HG03066 (cell line): ENCODE data around the gene POLR3H.

Experiments
- ATAC-seq: cut with Tn5 transposase; IDR thresholded peaks from one replicate; pipeline ENCODE4 v1.9.1; 2021; ENCODE audit warnings: low read depth; ENCODE audit not compliant: unreplicated experiment

POLR3H gene

DNA sequence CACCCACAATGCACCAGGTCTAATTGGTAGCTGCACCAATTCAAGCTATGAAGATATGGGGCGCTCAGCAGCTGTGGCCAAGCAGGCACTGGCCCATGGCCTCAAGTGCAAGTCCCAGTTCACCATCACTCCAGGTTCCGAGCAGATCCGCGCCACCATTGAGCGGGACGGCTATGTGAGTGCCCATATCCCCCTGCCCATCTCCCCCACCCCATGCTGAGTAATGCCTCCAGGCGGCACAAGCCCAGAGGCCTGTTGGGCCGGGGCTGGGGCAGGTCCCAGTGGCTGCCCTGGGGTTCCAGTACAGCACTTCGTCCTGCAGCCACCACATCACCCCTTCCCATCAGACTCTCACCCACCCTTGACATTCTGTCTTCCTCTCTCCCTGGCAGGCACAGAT is 21.5 kb downstream of the POLR3H start:
- no peak for ATAC-seq

DNA sequence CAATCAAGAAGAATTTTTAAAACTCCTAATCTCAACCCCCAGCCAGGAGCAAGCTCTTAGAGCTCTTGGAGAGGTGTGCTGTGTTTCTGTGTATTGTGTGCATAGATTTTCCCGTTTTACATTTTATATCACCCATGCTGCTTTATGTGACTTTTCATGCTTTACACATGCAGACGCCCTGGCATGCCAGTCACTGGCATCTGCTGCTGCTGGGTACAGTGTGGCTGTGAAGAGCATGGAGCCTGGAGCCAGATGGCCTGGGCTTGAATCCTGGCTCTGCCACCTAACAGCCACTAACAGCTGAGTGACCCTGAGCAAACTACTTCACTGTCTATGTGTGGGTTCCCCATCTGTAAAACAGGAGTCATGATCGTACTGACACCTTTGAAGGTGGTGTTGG is 23.1 kb downstream of the POLR3H start:
- ATAC-seq, result no peak

DNA sequence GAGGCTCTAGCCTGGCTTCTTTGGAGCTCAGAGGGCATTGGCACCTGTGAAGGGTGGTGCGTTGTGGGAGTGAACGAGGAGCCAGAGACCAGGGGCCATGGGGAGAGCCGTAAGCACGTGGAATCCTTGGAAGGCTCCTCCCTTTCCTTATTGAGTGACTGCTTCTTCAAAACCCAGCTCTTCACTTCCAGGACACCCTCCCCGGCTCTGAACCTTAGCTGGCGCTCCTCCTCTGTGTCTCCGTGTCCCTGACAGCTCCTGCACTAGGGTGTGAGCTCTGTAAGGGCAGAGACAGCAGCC is 26.3 kb downstream of the POLR3H start:
- no peak for ATAC-seq

DNA sequence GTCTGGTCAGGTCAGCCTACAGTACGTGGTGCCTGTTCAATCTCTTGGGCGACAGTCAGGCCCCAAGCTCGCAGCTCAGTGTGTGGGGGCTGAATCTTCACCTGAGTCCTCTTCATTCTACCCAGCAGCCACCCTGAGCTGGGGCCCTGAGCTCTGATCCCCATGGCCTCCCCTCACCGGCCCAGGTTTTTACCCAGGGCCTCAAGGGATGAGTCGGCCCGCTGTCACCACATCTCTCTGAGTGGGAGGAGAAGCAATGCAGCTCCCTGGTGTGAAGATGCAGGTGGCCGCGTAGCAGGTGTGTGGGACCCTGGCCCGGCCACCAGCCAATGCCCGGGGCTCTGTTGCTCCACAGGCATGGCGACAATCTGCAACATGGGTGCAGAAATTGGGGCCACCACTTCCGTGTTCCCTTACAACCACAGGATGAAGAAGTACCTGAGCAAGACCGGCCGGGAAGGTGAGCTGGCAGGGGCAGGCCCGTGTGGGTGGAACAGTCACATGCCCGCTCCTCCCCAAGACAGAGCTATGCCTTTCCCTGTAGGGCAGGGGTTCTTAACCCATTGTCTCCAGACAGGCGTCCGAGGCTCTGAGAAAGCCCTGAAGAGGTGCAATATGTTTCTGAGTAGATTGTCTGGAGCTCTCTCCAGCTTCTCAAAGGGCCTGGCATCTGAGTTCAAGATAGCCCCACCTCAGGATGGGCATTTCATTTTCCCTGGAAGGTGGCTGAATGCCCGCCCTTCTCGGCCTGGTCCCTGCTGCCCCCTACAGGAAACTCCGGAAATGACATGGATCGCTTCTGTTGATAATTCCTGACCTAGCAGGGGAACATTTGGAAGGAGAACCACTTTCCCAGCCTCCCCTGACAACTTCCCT is 26.9 kb downstream of the POLR3H start:
- no peak for ATAC-seq

DNA sequence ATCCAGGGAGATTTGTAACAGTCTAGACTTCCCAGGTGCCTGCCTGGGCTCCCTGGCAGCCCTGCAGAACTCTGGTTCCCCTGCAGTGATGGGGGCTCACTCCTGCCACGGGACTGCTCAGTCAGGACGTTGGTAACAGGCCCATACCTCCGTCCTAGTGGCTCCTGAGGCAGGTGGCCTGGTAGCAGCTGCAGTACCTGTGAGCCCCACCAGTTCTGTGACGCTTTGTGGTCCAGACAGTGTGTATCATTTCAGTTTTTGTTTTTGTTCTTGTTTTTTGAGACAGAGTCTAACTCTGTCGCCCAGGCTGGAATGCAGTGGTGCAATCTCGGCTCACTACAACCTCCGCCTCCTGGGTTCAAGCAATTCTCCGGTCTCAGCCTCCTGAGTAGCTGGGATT is 27.8 kb downstream of the POLR3H start:
- no peak for ATAC-seq

DNA sequence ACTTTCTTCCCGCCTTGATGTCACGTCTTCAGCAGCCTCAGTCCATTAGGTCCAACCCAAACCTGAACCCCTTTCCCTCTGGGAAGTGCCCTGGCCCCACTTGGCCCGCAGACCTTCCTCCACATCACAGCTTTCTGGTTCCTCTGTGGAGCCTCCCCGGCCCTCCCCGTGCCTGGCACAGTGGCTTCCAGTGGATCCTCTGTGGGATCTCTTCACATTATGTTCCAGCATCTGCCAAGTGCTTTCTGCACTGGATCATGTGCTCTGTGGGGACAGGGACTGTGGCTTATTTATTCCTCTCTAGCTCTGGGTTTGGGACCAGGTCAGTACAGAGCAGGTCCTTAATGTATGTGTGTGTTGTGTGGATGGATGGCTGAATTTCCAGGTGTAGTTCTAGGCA is 30.9 kb downstream of the POLR3H start:
- ATAC-seq, result no peak

DNA sequence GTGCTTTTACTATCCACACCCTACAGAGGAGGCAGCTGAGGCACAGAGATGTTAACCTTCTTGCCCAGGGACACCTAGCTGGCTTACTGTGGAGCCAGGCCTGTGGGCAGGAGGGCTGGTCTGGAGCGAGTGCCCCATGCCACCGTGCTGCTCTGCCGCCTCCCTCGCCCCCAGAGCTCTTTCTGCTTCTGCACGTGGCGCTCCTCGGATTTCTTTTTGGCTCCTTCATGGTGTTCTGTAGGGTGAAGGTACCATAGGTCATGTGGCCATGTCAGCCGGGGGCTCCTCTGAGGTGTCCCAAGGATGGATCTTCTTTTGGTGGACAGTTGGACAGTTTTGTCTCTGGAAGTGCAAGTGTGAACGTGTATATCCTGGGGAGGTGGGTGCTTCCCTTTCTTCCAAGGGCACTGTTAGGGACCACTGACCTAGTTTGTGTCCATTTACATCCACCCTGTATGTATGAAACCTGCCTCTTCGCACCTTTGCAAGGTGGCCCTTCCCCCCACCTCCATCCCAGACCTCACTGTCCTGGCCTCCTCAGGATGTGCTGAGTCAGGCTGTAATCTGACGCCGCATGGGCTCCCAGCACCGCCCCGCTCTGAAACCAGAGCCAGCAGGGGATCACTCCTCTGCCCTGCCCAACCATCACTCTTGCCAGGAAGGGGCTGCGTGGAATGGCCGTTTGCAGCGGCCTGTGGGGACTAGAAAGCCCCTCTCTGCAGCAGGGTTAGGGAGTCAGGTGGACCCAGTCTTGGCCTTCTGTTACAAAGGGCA is 31.7 kb downstream of the POLR3H start:
- no peak for ATAC-seq

DNA sequence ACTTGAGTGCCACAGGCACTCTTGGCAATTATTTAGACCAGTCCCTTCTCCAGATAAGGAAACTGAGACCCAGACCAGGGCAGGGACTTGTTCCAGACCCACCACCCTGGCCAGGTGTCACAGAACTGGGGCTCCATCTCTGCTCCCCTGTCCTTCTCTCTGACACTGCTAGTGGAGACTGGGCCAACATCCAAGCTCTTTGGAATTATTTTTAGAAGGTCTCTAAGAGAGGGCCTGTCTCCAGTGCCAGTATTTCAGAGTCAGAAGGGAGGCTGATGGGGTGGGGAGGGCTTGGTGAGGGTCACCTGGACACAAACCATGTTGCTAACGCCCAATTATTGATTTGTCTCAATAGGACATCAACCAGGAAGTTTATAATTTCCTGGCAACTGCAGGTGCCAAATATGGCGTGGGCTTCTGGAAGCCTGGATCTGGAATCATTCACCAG is 32.7 kb downstream of the POLR3H start:
- no peak for ATAC-seq

DNA sequence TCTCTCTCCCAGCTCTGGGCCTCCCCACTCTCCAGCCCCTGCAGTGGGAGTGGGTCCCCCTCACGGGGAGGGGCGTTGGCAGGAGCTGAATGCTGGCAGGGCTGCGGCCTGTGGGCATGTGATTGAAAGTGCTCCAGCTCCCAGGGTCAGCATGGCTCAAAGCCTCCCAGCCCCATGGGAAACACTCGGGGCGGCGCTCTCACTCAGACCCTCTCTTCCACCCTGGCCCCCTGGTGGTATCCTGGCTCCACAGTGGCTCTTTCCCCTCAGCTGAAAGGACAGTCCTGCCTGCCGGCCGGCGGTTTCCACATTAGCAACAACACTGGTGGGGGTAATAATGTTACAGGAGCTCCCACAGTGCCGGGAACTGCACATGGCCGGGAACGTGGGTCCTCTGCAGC is 35.5 kb downstream of the POLR3H start:
- ATAC-seq, result no peak

DNA sequence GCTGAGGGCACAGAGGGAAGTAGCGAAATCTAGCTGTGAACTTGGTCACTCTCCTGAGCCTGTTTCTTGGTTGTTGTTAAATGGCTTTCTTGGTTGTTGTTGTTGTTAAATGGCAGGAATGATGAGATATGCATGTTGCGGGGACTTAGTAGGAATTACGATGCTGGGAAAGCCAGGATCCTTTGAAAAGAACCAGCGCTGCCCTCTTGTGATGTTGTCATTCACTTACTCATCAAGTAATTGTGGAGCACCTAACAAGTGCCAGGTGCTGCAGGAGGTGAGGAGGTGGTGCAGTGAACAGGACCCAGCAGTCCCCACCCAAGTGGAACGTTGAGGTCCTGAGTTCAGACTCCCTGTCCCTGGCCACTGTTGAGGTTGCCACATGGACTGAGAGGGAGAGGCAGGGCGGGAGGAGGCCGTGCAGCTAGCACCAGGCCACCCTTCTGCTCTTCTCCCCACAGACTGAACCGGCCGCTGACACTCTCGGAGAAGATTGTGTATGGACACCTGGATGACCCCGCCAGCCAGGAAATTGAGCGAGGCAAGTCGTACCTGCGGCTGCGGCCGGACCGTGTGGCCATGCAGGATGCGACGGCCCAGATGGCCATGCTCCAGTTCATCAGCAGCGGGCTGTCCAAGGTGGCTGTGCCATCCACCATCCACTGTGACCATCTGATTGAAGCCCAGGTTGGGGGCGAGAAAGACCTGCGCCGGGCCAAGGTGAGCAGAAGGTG is 36.8 kb downstream of the POLR3H start:
- ATAC-seq, result no peak

DNA sequence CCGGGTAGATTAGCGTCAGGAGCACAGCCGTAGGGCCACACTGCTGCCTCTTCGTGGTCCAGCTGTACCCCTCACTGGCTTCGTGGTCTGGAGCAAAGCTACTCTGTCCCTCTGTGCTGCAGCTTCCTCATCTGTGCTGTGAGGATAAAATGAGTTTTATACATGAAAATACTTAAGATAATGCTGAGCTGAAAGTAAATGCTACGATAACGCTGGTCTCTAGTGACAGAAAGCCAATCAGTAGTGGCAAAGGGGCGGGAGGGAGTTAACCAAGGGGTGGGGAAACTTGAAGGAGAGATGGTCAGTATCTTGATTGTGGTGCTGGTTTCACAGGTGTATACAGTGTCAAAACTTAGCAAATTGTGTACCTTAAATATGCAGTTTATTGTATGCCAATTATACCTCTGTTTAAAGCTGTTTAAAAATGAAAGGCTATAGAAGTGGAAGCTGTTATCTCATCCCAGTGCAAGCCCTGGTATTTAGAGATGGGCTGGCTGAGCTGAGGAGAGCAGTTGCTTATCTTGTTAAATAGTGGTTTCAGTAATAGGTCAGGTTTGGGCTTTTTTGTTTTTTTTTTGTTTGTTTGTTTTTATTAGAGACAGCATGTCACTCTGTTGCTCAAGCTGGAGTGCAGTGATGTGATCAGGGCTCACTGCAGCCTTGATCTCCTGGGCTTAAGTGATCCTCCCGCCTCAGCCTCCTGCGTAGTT is 38.6 kb downstream of the POLR3H start:
- ATAC-seq, result no peak

DNA sequence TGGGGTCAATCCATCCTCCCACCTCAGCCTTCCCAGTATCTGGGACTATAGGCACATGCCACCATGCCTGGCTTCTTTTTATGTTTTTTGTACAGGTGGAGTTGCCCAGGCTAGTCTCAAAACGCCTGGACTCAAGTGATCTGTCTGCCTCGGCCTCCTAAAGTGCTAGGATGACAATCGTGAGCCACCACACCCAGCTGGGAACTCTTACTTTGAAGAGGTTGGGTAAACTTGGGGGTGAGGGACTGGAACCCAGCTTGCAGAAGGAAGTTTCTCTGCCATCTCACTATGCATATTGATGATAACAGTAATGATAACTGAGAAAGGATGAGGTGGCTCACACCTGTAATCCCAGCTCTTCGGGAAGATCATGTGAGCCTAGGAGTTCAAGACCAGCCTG is 39.5 kb downstream of the POLR3H start:
- ATAC-seq, result no peak

DNA sequence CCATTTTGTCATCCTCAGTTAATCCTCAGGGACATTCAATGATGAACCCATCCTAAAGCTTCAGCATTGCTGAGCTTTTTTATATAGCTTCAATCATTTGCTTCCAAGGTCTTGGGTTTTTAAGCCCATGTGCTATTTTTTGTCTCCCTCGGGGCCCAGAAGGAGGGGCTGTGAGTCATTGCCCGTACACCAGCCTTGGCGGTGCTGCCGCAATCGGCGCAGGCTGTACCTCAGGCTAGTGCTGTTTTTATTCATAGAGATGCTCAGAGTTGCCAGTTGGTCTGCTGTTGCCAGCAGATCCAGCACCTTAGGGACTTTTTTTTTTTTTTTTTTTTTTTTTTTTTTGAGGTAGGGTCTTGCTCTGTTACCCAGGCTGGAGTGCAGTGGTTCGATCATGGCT is 39.9 kb downstream of the POLR3H start:
- no peak for ATAC-seq

DNA sequence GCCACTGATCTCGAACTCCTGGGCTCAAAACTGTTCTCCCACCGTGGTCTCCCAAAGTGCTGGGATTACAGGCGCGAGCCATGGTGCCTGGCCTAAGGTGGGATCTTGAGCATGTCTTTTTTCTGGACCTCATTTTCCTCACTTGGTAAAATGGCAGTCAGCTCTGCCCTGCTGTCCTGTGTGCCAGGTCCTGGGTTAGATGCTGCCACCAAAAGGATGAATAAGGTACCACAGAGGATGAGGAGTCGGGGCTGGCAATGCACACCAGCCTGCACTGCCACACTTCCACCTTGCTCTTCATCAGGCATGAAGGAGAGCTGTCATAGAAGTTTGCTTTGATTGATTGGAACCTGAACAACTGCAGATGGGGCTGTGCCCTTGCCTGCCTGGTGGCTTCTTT is 43.1 kb downstream of the POLR3H start:
- no peak for ATAC-seq

DNA sequence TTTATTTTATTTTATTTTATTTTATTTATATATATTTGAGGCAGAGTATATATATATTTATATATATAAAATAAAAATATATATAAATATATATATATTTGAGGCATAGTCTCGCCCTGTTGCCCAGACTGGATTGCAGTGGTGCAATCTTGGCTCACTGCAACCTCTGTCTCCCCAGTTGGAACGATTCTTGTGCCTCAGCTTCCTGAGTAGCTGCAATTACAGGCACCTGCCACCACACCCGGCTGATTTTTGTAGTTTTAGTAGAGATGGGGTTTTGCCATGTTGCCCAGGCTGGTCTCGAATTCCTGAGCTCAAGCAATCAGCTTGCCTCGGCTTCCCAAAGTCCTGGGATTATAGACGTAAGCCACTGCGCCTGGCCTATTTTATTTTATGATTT is 44.0 kb downstream of the POLR3H start:
- ATAC-seq, result no peak

DNA sequence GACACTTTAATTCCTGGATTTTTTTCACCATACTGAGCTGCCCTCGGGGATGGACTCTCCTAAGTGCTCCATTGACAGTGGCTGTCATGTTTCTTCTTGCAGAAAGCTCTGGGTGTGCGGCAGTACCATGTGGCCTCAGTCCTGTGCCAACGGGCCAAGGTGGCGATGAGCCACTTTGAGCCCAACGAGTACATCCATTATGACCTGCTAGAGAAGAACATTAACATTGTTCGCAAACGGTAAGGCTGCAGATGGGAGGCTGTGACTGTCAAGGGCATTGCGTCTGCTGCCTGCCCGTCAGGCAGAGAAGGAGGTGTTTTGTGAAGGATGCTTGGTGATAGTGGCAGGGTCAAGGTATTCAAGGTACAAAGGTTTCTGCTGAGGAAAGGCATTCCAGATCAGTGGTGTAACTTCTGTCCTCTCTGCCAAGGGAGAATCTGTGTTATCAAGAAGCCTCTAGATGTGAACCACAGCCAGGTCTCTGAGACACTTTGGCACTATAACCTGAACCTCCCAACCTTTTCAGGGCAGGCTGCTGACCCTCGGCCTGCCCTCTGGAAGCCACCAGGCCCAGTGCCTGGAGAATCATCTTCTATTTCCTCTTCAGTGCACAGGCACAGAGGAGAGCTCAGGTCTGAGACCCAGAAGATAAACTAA is 44.5 kb downstream of the POLR3H start:
- no peak for ATAC-seq

DNA sequence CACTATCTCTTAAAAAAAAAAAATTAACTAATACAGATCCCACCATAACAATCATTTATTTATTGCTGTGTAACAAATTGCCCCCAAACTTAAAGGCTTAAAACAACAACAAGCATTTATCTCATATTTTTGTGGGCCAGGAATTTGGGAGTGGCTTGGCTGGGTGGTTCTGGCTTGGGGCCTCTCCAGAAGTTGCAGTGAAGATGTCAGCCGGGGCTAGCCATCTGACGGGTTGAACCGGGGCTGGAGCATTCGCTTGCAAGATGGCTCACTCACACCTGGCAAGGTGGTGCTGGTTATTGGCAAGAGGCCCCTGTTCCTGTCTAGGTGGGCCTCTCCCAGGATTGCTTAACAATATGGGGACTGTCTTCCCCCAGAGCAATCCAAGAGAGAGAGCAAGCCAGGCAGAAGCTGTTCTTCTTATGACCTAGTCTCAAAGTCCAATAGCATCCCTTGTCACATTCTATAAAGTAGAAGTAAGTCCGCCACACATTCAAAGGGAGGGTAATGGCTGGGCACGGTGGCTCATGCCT is 45.9 kb downstream of the POLR3H start:
- no peak for ATAC-seq

DNA sequence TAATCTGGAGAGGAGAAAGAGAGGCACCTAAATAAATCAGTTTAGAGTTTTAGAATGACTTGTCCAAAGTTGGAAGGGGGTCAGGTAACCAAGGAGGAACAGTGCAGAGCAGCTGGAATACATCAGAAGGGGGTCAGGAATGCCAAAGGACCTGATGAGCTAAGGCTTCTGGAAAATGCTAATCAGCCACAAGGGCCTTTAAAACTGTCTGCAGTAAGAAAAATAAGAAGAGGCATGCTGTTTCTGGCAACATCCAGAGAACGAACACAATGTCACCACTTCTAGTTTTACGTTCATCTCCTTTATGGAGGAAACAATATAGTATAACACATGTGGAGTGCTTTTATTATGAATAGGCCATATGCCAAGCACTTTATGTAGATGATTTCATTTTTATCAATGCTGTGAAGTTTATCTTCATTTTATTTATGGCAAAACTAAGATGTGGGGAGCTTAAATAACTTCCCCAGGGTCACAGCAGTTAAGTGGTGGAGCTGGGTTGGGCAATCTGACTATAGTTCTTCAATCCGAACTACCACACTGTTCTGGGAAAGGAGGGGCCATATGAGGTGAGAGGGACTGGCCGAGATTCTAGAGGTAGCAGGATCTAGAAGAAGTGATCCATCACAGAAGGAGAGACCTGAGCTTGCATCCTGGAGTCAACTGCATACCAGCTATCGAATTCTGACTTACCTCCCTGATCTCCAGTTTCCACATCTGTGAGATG is 52.7 kb downstream of the POLR3H start:
- ATAC-seq, result no peak

DNA sequence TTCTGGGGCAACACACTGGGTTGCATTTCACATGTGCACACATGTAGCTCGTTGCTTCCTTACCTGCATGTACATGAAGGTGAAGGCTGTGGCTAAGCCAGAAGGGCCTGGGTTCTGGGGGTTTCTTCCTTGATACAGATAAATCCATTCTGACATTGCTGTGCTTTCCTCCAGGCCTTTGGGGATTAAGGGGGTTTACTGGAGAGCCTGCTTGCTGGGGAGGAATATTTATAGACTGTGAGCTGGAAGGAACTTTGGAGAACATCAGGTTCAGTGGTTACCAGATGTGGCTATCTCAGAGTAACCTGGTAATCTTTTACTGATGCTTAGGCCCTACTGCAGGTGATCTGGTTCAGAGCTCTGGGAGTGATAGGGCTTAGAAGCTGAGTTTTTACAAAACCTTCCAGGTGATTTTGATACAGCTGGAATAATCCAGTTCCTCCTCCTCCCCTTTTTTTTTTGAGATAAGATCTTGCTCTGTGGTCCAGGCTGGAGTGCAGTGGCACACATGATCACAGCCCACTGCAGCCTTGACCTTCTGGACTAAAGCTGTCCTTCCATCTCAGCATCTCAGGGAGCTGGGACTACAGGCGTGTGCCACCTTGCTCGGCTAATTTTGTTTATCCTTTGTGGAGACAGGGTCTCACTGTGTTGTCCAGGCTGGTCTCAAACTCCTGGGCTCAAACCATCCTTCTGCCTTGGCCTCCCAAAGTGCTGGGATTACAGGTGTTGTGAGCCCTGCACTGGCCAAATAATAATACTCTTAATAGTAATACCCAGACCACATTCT is 55.5 kb downstream of the POLR3H start:
- ATAC-seq, result no peak
